DMS153 treated with DMSO at 0.1 percent for 48 hours (cell line): Measurements from ENCODE around the gene CD247.
"Not testable (repeated sequence)": the region's sequence is repeated elsewhere in the genome, so short reads cannot be mapped to it uniquely, and the experiment has no call there.

Experiments used
- DNase-seq: peaks from one replicate; lab custom pipeline; 2025; ENCODE audit not compliant: unreplicated experiment; lab: John Stamatoyannopoulos, UW

Gene CD247

GRCh38 chr1:167518331-167518700 is at the start of gene CD247:
Gene CD247 (minus strand): TSS chr1:167518529. CDS start chr1:167518465, 64 bp downstream.
- DNase-seq, result no peak

DNA sequence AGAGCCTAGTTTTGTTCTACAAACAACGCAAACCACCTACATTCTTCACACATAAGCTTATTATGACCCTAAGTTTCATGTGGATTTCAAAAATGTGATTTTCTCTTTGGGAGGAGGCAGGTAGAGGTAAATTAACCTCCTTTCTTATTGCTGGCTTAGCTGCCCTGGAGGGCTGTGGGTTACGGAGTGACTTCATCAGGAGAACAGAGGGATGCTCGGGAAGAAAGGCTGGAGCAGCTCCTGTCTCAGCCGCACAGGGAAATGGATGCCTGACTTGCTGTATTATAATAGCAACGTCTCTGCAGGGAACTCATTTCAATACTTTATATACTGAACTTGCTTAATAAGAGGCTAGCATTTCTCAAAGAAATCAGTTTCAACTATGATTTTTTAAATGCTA is 49.3 kb upstream of the CD247 start:
- no peak for DNase-seq

GRCh38 chr1:167566766-167567165 is 48.4 kb upstream of the CD247 start:
- DNase-seq, result no peak

- DNase-seq, result no peak
Observed at GRCh38 chr1:167565922-167566321, 47.6 kb upstream of the CD247 start.

DNA sequence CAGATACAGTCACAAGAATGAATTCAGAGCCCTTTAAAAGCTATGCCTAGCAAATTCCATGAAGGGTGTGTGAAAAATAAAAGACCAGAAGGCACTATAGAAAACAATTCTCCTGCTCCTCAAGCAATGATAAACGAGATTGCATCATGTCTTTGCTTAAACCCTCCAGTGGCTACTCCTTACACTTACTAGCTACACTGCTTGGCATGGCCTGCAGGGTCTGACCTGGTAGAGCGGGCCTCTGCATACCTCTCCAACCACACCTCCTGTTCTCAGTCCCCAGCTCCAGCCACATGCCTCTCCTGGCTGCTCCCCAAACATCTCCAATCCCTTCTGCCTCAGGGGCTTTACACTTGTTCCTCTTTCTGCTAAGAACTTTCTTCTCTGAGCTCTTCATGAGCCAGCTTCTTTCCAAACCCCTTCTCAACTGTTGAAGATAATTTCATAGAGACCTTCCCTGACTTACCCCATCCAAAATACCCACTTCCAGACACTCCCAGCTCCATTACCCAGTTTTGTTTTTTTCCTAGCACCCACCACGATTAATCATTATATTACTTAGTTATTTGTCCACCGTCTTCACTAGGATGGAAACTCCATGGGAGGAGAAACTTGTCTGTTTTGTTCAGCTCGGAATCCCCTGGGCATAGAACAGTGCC is 46.4 kb upstream of the CD247 start:
- DNase-seq, result no peak

DNA sequence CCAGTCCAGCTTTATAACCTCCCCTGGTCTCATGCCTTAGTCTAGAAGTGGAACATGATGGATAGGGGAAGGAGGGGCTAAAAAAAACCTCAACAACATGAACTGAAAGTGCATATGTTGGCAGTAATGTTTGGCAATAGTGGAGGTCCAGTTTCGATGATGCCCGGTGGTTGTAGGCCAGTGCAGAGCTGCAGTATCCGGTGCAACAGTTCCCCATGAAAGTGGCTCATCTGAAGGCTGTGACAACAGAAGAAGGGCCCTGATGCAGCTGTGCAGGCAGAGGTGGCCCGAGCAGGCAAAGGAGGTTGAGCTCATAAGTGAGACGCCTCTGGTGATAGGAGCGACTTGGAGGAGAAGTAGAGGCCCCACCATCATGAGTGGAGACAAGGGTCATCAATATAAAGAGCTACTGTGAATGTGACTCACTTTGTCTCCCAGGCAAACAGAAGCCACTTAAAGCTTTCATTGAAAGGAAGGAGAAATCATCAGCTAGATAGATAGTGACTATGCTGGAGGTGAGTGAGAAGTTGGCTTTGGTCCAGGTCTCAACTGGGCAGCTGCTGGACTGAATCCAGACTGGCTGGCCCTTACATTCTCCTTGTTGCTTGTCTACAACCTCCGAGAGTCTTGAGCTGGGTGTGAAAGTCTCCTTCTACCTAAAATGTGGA is 45.4 kb upstream of the CD247 start:
- DNase-seq, result peak; percentile 31

- no peak for DNase-seq
Observed at GRCh38 chr1:167562702-167563101, 44.4 kb upstream of the CD247 start.

DNA sequence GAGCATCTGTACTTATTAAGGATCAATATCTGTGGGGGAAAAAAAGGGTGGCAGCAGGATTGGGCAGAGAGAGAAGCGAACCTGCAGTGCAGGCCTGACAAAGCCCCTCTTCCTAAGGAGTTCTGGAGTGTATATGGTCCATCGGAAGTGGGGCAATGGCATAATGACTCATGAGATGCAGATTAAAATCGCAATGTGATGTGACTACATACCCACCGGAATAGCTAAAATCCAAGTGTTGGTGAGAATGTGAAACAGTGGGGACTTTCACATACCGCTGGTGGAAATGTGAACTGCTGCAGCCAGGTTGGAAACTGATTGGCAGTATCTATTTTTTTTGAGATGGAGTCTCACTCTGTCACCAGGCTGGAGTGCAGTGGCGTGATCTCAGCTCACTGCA is 43.4 kb upstream of the CD247 start:
- DNase-seq, result no peak

DNA sequence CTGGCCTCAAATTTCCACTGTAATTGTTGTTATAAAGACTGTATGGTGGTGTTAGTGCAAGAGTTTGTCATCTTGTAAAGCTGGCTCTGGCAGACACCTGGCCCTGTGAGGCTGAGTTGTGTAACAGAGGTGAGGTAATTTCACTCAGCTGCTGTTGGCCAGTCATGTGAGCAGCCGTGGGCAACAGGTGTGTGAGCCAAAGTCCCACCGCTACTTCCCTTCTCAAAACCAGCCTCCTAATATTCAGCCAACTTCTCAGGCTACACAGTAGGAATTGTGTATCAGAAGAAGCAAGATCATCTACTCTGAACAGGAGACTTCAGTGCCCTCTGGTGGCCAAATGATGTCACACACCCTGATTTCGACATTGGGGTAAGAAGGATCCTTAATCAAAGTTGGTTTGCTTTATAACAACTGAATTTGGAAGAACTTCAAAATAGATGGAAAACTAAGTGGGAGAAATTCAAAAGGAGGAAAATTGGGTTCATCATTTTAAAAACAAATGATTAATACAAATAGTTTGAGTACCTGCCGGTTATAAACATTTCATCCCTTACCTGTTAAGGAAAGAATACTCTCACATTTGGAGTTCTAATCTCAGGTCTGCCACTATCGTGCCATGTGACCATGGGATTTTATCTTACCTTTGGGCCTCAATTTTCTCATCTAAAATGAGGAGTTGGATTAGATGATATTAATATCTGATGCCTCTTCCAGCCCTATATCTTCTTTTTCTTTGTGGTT is 37.8 kb upstream of the CD247 start:
- peak; percentile 66 for DNase-seq

- DNase-seq, result not testable (repeated sequence)
Observed at GRCh38 chr1:167555072-167555471, 36.7 kb upstream of the CD247 start.

DNA sequence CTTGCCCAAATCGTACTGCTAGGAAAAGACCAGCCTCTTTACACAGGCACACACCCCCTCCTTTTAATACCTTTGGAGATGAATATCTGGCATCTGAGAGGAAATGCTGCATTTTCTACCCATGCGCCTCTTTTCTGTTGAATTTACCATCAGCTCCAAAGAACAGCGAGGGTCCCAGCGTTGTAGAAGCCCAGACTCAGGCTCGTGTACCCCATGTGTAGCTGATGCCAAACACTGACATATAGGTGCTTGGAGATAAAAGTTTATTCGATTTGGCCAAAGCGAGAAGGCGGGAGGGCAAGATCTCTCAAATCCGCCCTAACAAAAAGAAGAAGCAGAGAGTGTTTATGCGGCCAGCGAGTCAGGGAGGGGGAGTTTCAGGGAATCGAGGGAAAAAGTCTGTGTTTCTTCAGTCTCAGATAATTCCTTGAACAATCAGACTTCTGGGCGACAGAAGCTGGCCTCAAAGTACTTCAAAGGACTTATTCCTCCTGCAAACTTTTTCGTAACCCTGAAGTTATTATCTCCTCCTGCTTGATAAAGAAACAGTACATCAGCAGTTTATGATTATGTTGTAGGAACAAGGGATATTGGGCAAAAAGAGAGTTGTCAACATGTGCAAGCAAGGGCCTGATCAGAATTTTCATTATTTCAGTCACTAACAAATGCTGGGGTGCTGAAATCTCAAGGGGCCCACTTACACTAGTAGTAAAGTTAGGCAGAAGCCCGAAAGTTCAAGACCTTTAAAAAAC is 35.9 kb upstream of the CD247 start:
- no peak for DNase-seq

DNA sequence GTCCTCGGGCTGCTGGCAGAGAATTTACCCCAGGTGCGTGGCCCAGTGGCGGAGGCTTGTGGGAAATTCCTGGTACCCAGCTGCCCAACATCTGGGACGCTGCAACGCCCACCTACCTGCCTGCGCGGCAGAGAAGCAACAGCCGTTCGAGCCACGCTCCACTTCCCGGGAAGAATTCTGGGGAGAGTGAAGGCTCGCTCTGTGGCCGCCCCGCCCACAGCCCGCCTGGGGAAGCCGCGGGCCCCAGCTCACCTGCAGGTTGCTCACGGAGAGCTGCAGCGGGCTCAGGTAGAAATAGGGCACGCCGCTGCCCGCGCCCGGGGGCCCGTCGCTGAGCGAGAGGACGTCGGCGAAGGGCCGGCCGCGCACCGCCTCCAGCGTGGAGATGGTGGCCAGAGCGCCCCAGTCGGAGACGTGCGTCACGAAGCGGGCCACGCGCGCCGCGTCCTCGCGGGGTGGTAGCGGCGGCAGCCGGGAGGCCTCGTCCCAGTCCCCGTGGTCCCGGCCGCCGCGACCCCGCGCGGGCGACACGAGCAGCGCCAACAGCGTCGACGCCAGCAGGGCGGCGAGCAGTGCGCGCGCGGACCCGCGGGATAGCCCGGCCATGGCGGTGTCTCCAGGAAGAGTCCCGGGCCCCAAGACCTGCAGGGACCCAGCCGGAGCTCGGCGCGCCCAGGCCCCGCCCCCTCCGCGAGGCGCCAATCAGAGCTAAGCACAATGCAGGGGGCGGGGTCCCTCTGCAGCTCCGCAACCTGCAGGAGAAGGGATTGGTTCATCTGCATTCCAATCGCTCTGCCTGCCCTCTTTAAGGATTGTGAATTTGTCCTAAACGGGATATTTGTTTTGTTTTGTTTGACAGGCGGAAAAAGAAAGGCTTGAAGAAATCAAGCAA is 35.1 kb upstream of the CD247 start, which contains the start of gene CREG1:
CREG1 (minus strand) TSS at position 627 of the 892 bp plus-strand sequence.
- DNase-seq, result peak; percentile 89

DNA sequence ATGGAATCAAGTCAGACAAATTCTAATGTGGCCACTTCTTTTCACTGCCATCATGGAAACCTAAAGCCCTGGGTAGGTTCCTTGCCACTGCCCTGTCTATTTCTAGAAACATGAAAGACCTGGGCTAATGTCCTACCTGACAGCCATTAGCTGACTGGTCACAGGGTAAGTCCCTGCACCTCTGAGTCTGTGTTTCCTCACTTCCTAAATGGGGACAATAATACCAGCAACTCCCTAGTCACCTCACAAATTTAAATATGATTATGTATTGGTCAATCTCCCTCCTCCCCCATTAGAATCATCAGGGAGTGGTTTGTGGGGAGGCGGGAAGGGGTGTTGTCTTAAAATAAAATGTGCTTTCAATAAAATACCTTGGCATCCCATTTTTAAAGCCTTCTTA is 33.0 kb upstream of the CD247 start:
- DNase-seq, result no peak

DNA sequence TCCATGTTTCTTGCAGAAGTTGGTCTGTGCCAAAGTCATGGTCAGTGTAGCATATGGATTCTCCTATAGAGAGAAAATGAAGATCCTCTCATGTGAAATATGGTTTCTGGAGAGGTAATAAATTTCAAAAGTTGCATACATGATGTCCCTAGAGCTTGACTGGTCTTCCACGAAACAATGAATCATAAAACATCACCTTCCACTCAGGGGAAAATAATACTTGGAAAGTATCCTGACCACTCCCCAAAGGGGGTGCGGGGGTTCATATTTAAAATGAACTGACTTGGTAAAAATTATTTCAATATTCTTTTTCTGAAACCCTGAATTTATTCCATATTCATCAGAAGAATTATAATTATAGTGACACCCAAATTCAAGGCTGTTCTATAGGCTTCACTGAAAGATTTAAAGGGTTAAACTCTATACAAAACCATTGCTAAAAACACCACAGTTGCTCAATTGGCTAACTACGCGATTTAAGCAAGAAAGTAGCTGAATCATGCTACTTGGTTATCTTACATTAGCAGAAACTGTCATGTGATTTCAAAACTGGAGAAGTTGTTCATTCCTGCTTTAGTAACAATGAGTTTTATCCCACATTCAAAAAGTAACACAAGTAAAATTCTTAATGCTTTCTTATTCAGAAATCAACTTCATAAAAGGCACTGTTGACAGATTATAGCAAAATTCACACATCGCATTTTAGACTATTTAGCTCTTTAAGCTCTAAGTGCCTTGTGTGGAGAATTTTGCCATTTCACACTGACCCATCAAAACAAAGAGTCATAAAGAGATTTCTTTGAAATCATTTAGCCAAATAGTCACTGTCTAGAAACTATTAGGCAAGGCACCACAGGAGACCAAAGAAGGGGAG is 30.0 kb upstream of the CD247 start:
- DNase-seq, result no peak

GRCh38 chr1:167546935-167547334 is 28.6 kb upstream of the CD247 start:
- no peak for DNase-seq

GRCh38 chr1:167545349-167545748 is 27.0 kb upstream of the CD247 start:
- DNase-seq, result no peak

DNA sequence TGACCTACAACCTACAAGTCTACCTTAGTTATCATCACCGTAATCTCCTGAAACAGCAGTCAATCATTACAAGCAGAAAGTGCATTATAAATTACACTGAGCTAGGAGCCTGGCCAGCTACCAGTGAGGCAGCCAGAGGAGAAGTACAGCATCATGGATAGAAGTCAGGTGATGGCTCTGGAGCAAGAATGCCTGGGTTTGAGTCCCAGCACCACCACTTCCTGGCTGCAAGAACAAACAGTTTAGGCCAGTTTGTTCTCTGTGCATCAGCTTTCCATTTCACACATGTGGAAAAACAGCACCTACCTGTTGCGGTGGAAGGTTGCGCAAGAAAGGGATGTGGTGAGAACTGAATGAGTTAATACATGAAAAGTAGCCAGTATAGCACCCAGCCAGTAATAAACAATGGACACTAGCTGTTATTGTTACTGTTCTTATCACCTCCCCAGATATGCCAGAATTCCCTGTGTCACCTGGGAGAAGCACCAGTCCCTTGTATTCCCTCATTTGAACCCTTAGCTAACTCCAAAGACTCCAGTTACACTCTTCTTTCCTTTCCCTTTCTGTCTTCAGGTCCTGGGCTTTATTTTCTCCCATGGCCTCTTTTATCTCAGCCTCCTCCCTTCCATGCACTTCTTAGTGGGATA is 26.2 kb upstream of the CD247 start:
- no peak for DNase-seq

GRCh38 chr1:167543199-167543990 is 25.1 kb upstream of the CD247 start:
- DNase-seq, result no peak
